Transverse colon (tissue), 3 donors: Measurements from ENCODE around the gene GNAT1.

Experiments used
- CTCF ChIP-seq, 5 experiments: fragments of 200-600 bp in 3 of 5; fragments of 450-650 bp in 2 of 5; sonication (generic) in 3 of 5; IDR thresholded peaks; 1 replicate in 2 of 5; 2 replicates in 3 of 5; pipeline ENCODE4 v1.5.1; 2016 to 2017; ENCODE audit warnings: antibody characterized with exemption in 5 of 5, inconsistent platforms in 3 of 5, mild to moderate bottlenecking in 2 of 5, moderate library complexity in 1 of 5
- EP300 ChIP-seq: sonication (generic); formaldehyde crosslinking; IDR thresholded peaks from one replicate; pipeline ENCODE4 v1.6.1; 2017; ENCODE audit warnings: antibody characterized with exemption, low read depth
- POLR2A ChIP-seq: fragments of 450-650 bp; IDR thresholded peaks from one replicate; pipeline ENCODE4 v1.6.1; 2016; ENCODE audit warnings: antibody characterized with exemption, mild to moderate bottlenecking, moderate library complexity

DNA sequence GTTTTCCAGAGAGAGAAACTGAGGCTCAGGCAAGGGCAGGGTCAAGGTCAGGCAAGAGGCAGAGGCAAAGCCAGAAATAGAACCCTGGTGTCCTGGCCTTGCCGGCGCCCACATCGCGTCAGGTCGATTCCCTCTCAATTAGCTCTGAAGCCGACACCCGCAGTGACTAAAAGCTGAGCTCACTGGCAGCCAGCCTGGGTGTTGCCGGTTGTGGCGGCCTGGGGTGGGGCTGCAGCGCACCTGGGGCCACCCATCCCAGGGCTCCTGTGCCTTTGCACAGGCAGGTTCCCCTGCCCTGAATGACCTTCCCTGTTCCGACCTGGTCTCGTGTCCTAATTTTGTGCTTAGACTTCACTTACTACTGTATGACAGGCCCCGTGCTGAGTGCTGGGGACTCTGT lies 30.1 kb upstream of the GNAT1 start:
- TF ChIP-seq CTCF (IDR thresholded peaks at IDR 0.05) (no peak), POLR2A (peak; percentile 29), EP300 (no peak)
